Omental fat pad (tissue), 4 donors: Measurements from ENCODE around the gene MS4A1. TPM values are rescaled to one million over a fixed set of nuclear protein-coding genes. Genes with fewer than 3 reads are reported as not detected.

ENCODE experiments used
- ATAC-seq: fragments of 150-250 bp; one replicate; pipeline ENCODE4 v1.9.1; 2016; ENCODE audit warnings: mild to moderate bottlenecking, moderate library complexity; ENCODE audit not compliant: low FRiP score
- DNase-seq: peaks from one replicate; pipeline ENCODE4 v3.0.0-alpha.2; 2019; ENCODE audit warnings: low spot score
- total RNA-seq, 4 donors: library from RNA; depleted of rRNA; stranded (reverse); fragments of >200 nt; gene quantifications; one replicate each; pipeline ENCODE4 v1.1.0, GENCODE V29; 2016
- TF ChIP-seq, protein P1 (sequence below), 3 donors: fragments of 450-650 bp; IDR thresholded peaks; one replicate each; pipeline ENCODE4 v1.5.1; 2016 to 2017; ENCODE audit warnings: antibody characterized with exemption in 3 of 3, mild to moderate bottlenecking in 3 of 3, moderate library complexity in 2 of 3

The MS4A1 gene
- total RNA-seq, 4 donors from 2014 or later: 0.96 to 4.5 (median 2.3) TPM

- ATAC-seq: no peak
- DNase-seq: no peak
- TF ChIP-seq, protein P1, sequence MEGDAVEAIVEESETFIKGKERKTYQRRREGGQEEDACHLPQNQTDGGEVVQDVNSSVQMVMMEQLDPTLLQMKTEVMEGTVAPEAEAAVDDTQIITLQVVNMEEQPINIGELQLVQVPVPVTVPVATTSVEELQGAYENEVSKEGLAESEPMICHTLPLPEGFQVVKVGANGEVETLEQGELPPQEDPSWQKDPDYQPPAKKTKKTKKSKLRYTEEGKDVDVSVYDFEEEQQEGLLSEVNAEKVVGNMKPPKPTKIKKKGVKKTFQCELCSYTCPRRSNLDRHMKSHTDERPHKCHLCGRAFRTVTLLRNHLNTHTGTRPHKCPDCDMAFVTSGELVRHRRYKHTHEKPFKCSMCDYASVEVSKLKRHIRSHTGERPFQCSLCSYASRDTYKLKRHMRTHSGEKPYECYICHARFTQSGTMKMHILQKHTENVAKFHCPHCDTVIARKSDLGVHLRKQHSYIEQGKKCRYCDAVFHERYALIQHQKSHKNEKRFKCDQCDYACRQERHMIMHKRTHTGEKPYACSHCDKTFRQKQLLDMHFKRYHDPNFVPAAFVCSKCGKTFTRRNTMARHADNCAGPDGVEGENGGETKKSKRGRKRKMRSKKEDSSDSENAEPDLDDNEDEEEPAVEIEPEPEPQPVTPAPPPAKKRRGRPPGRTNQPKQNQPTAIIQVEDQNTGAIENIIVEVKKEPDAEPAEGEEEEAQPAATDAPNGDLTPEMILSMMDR (IDR thresholded peaks at IDR 0.05): no peak
These were observed 21.4 kb downstream of the MS4A1 start for GRCh38 chr11:60477035-60477445.

DNA sequence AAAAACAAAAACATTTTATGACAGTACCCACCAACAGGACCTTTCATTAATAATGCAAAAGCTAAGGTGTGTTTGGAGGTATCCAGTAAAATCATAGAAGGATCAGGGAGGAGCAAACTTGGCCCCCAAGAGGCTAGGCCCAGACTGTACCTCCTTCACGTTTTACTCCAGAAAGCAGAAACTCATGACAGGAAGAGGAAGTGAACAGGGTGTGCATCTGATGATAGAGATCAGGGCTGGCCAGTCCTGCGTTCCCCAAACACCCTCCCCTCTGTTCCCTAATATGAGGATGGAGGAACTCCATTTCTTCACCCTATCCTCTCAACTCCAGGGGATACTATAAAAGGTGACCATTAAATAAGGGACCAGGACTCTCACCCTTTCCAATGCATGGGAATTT is 26.7 kb downstream of the MS4A1 start:
- ATAC-seq: no peak
- no peak for DNase-seq
- TF ChIP-seq, protein P1 (IDR thresholded peaks at IDR 0.05): no peak

DNA sequence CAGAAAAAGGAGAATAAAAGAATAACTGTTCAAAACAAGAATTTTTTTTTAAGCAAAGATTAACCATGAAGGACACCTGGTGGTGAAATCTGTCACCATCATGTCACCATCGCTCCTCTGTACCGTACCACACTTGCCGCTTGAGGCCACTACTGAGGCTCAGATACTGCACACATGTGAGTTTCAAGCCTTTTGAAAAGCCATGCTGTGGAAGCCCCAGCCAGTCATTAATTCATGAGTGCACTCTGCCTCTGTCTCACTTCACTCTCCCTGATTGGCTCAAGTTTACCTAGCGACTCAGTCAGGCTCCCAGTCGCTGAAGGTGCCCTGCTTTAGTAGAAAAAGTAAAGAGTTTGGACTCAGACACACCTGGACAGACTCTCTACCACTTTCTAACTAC is 30.3 kb downstream of the MS4A1 start:
- TF ChIP-seq, protein P1 (IDR thresholded peaks at IDR 0.05): no peak
- ATAC-seq (no peak), DNase-seq (no peak)

GRCh38 chr11:60492488-60493009 is 36.9 kb downstream of the MS4A1 start, which contains the start of gene MS4A12:
MS4A12 (plus strand) TSS chr11:60492778; CDS start chr11:60497319, 4,541 bp downstream.
- no peak for DNase-seq
- TF ChIP-seq, protein P1 (IDR thresholded peaks at IDR 0.05): no peak
- no peak for ATAC-seq

DNA sequence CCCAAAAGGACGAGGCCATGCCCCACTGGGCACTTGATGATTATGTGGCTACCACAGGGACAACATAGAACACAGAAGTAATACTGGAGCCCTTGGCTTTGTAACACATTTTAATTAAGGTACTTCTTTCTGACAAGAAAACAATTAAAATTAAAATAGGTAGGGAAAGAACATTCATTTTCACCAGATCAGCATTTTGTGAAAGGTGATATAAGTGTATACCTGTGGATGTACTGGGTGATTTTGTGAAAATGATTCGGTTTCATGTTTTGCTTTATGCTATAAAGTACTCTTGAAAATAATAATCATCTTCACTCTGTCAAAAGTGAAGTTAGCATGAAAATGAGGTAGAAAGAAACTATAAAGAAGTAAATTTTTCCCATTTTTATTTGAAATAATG is 37.8 kb downstream of the MS4A1 start:
- DNase-seq (no peak), ATAC-seq (no peak)
- TF ChIP-seq, protein P1 (IDR thresholded peaks at IDR 0.05): no peak

DNA sequence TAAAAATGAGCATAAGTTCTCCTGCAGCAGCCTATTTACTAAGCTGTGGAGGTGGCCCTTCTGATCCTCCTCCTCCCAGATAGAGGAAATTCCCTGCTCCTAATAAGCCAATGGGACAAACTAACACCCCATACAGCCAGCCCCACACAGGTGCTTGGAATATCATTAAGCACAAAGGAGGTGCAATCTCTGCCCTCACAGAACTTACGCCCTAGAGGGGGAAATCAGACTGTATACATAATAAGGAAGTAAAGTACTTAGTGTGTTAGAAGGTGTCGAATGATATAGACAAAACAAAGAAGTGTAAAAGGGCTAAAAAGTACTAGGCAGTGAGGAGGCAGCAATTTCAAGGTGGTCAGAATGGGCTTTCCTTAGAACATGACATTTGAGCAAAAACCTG is 42.8 kb downstream of the MS4A1 start:
- DNase-seq (no peak), ATAC-seq (no peak)
- TF ChIP-seq, protein P1 (IDR thresholded peaks at IDR 0.05): no peak

GRCh38 chr11:60498853-60499252 is 43.2 kb downstream of the MS4A1 start:
- TF ChIP-seq, protein P1 (IDR thresholded peaks at IDR 0.05): no peak
- DNase-seq: no peak
- ATAC-seq: no peak
